HuH-7.5 (cell line): Measurements from ENCODE around the gene MTERF2.
A peak's percentile ranks its signal among the peaks of the same experiment; 100 is the strongest.

Experiments
- DNase-seq: peaks from one replicate; pipeline ENCODE4 v3.0.0; 2011; ENCODE audit warnings: low spot score

The MTERF2 gene

GRCh38 chr12:106994579-106995220 is 7.8 kb upstream of the MTERF2 start:
- no peak for DNase-seq

GRCh38 chr12:106987846-106988245 is 900 bp upstream of the MTERF2 start:
- DNase-seq: no peak

GRCh38 chr12:106986135-106986534 is 811 bp downstream of the MTERF2 start:
- no peak for DNase-seq

GRCh38 chr12:106985479-106985878 is 1.5 kb downstream of the MTERF2 start:
- DNase-seq: no peak

GRCh38 chr12:106984588-106985137 is 2.3 kb downstream of the MTERF2 start:
- no peak for DNase-seq

GRCh38 chr12:106982229-106982628 is 4.7 kb downstream of the MTERF2 start:
- DNase-seq: no peak

GRCh38 chr12:106981788-106982187 is 5.2 kb downstream of the MTERF2 start:
- DNase-seq: no peak

- DNase-seq: no peak
Measured at GRCh38 chr12:106980944-106981343, 6.0 kb downstream of the MTERF2 start.

GRCh38 chr12:106978035-106978800 is 8.7 kb downstream of the MTERF2 start:
- DNase-seq: no peak

- no peak for DNase-seq
Measured at GRCh38 chr12:106976668-106977067, 10.3 kb downstream of the MTERF2 start.

GRCh38 chr12:106975993-106976658 is 10.8 kb downstream of the MTERF2 start:
- no peak for DNase-seq

- DNase-seq: no peak
Measured at GRCh38 chr12:106975098-106975497, 11.8 kb downstream of the MTERF2 start.

- no peak for DNase-seq
Measured at GRCh38 chr12:106974511-106974910, 12.4 kb downstream of the MTERF2 start.

GRCh38 chr12:106973545-106973944 is 13.4 kb downstream of the MTERF2 start:
- no peak for DNase-seq

GRCh38 chr12:106971065-106971464 is 15.9 kb downstream of the MTERF2 start:
- no peak for DNase-seq

GRCh38 chr12:106964526-106964925 is 22.4 kb downstream of the MTERF2 start:
- no peak for DNase-seq

GRCh38 chr12:106962286-106962685 is 24.7 kb downstream of the MTERF2 start:
- DNase-seq: no peak

- no peak for DNase-seq
Measured at GRCh38 chr12:106960443-106960842, 26.5 kb downstream of the MTERF2 start.

- no peak for DNase-seq
Measured at GRCh38 chr12:106957583-106957982, 29.4 kb downstream of the MTERF2 start.

- DNase-seq: peak; percentile 48
Measured at GRCh38 chr12:106956048-106956578, 30.8 kb downstream of the MTERF2 start.

- DNase-seq: peak; percentile 86
Measured at GRCh38 chr12:106955377-106956047, 31.4 kb downstream of the MTERF2 start, which contains the start of gene TMEM263. TSS of gene TMEM263 (plus strand) at chr12:106955907. CDS start at chr12:106967117, 11,210 bp downstream.
